GM20000 (cell line): Measurements from ENCODE around the gene POU2AF3.

Experiments used
- DNase-seq: peaks from one replicate; pipeline ENCODE4 v3.0.0; 2012; ENCODE audit warnings: low spot score
- TF ChIP-seq, protein P1 (sequence below): IDR thresholded peaks from 2 replicates; pipeline ENCODE4 v1.5.1; 2012; ENCODE audit warnings: mild to moderate bottlenecking, control low read depth; ENCODE audit errors: extremely low read depth, missing control alignments

Gene POU2AF3

DNA sequence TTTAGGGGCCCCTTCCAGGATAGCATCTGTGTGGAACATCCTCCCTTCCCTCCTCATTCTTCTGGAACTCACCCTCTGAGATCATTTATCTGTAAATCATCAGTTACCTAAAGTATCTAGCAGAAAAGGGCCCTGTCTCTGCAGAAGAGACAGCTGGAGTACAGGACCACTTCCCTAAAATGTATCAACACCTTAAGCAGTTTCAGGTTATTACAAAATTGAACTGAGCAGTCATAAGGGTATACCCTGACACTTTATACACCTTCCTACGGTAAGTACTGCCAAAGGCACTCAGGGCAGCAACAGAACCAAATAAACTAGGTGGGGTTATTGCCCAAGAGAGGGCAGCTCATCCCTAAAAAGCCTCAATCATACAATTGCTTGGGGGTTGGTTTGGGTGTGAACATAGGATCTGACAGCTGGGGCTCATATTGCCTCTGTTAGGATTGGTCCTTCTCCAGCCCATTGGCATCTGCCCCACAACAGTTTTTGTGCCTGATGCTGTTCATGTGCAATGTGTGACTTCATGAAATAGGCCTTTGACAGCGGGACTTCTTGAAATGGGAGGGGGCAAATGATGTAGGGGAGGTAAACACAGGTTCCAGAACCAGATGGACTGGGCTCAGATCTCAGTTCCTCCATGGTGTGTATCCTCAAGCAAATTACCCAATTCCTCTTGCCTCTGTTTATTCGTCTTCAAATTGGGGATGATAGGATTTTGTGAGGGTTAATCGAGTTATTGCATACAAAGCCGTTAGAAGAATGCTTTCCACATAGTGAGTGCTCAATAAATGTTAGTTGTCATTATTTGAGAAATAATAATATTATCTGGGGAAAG, 2.9 kb downstream of the POU2AF3 start:
- TF ChIP-seq, protein P1, sequence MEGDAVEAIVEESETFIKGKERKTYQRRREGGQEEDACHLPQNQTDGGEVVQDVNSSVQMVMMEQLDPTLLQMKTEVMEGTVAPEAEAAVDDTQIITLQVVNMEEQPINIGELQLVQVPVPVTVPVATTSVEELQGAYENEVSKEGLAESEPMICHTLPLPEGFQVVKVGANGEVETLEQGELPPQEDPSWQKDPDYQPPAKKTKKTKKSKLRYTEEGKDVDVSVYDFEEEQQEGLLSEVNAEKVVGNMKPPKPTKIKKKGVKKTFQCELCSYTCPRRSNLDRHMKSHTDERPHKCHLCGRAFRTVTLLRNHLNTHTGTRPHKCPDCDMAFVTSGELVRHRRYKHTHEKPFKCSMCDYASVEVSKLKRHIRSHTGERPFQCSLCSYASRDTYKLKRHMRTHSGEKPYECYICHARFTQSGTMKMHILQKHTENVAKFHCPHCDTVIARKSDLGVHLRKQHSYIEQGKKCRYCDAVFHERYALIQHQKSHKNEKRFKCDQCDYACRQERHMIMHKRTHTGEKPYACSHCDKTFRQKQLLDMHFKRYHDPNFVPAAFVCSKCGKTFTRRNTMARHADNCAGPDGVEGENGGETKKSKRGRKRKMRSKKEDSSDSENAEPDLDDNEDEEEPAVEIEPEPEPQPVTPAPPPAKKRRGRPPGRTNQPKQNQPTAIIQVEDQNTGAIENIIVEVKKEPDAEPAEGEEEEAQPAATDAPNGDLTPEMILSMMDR, result no peak
- DNase-seq, result peak; percentile 41

DNA sequence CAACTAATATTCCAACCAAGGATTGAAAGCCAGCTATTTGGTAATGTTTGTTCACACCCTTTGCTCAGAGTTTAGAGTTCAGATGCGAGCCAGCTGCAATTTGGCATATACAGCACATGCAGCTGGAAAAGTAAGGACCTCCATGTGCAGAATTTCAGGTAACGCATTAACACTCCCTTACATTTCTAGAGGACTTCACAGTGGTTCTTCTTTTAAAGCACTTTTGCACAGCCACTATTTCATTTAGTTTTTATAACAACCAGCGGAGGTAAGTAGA, 3.4 kb downstream of the POU2AF3 start:
- TF ChIP-seq, protein P1, result no peak
- no peak for DNase-seq

DNA sequence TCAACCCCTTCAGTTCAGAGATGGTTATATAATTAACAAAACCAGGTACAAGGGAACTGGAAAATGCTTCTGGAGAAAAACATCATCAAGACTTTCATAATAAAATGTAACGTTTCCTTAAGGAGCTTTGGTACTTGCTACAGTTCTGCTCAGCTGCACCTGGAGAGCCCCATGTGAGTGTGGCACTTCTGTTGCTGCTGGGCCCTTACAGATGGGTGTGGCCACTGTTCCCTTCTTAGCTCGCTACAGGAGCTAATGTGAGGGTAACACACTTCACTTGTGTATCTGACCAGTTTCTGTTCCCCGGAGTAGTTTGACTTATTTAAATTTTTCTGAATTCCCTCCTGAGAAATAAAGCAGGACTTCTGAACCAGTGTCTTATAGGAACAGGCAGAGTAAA, 4.0 kb downstream of the POU2AF3 start:
- TF ChIP-seq, protein P1, result no peak
- DNase-seq, result no peak

DNA sequence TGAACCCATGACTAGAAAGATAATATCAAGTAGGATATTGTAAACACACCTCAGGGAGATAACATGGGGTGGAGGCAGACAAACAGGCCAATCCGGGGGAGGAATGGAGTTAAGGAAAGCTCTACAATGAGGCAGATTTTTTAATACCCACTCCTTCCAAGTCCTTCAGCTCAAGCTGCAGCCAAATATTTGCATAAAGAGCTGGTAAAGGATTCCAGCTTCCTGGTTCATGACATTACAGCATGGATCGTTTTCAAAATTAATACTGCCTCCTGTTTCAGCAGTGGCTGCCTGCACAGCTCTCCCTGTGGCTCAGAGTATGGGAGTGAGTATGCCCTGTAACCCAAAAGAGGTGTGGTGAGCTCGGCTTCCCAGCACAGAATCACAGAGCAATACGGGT, 5.1 kb downstream of the POU2AF3 start:
- no peak for DNase-seq
- TF ChIP-seq, protein P1, result no peak

DNA sequence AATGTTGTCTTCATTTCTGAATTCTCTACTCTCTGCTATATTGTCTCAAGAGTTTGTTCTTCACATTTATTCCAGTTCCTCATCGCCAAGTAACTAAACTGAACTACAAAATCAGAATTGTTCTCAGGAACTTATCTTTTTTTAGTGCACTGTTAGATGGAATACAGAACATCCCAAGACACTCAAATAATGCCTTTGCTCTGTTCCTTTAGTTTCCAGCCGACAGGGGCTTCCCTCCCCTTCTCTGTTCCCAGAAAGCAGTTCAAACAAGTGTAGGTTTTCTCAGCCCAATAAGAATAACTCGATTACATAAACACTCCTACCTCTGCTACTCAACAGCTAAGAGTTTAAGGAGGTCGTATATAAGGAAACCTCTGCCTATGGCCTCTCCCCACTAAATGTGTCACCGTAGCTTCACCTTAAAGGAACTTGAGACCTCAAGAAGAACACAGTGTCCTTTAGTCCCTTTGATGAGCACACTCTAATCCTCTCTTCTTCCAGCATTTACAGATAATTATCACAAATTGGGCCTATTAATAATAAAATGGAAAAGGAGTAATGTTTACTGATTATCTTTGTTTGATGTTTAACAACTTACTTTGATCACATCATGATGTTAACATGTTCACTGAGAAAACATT, 6.9 kb downstream of the POU2AF3 start:
- TF ChIP-seq, protein P1, result no peak
- no peak for DNase-seq

DNA sequence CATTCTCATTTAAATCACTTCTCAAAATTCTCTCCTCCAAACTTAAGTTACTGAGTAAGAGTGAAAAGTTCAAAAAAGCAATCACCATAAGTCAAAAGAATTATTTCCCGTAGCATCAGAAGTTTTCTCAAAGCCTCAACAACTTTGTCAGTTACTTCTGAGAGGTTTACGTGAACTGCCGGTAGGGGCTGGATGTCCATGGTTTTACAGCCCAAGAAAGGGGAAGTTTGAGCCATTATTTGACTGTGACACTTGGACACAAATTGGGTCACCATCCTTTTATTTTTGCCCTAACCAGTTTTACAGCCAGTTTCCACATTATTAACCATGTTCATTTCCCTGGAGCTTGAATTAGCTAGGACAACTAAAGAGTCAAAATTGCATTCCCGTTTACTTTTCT, 7.5 kb downstream of the POU2AF3 start:
- TF ChIP-seq, protein P1, result no peak
- no peak for DNase-seq

DNA sequence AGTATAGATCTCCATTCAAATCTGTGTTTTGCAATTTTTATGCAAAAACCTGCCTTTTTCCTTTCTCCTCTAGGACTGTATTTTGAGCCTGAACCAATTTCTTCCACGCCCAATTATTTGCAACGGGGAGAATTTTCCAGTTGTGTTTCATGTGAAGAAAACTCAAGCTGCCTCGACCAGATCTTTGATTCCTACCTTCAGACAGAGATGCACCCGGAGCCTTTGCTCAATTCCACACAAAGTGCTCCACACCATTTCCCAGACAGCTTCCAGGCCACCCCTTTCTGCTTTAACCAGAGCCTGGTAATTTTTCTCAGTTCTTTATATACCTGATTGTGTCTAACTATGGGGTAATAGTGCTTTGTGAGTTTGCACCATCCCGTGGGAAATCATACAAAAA, 8.0 kb downstream of the POU2AF3 start:
- DNase-seq, result no peak
- TF ChIP-seq, protein P1, result no peak
